RWPE2 (cell line): ENCODE measurements around the gene ELOVL6.

Experiments used
- ATAC-seq: fragments of 200-7000 bp; cut with Tn5 transposase; 3 replicates; pipeline ENCODE4 v1.9.1; 2021; ENCODE audit warnings: low read depth
- DNase-seq: peaks from one replicate; pipeline ENCODE4 v3.0.0-alpha.2; 2020; ENCODE audit warnings: low spot score
- H3K27ac ChIP-seq: fragments of 450-650 bp; 2 replicates; pipeline ENCODE4 v1.5.1; 2017; ENCODE audit warnings: mild to moderate bottlenecking; ENCODE audit not compliant: poor library complexity, severe bottlenecking
- H3K27me3 ChIP-seq: fragments of 250-450 bp; sonication (Bioruptor Pico); 2 replicates; pipeline ENCODE4 v1.5.1; 2021; ENCODE audit warnings: mild to moderate bottlenecking, moderate library complexity; ENCODE audit not compliant: insufficient read depth, poor library complexity, severe bottlenecking
- H3K36me3 ChIP-seq: fragments of 250-450 bp; sonication (Bioruptor Pico); 2 replicates; pipeline ENCODE4 v1.5.1; 2020; ENCODE audit warnings: low read depth, mild to moderate bottlenecking, moderate library complexity
- H3K4me1 ChIP-seq: fragments of 250-450 bp; sonication (Bioruptor Pico); 2 replicates; pipeline ENCODE4 v1.5.1; 2021; ENCODE audit warnings: mild to moderate bottlenecking, moderate library complexity; ENCODE audit not compliant: insufficient read depth, poor library complexity, severe bottlenecking
- H3K4me3 ChIP-seq: fragments of 250-450 bp; sonication (Bioruptor Pico); 2 replicates; pipeline ENCODE4 v1.5.1; 2021; ENCODE audit warnings: mild to moderate bottlenecking, moderate library complexity; ENCODE audit not compliant: severe bottlenecking
- H3K9me3 ChIP-seq: fragments of 250-450 bp; sonication (Bioruptor Pico); 2 replicates; pipeline ENCODE4 v1.5.1; 2021; ENCODE audit warnings: mild to moderate bottlenecking, moderate library complexity; ENCODE audit not compliant: severe bottlenecking
- CTCF ChIP-seq: fragments of 450-650 bp; IDR thresholded peaks from one replicate; pipeline ENCODE4 v1.5.1; 2017; ENCODE audit warnings: mild to moderate bottlenecking, moderate library complexity; ENCODE audit not compliant: poor library complexity, severe bottlenecking

The ELOVL6 gene

GRCh38 chr4:110022457-110022856 lies 176.0 kb downstream of the ELOVL6 start:
- H3K27ac ChIP-seq, result no peak overlapping the region
- H3K4me1 ChIP-seq, result no peaks in the 10 kb centered on the region
- no peak for TF ChIP-seq CTCF
- H3K27me3 ChIP-seq, result no peaks in the 10 kb centered on the region
- no peaks in the 10 kb centered on the region for H3K9me3 ChIP-seq
- H3K4me3 ChIP-seq, result no peak overlapping the region
- DNase-seq (no peak), ATAC-seq (no peak)
- no peaks in the 10 kb centered on the region for H3K36me3 ChIP-seq

GRCh38 chr4:110020646-110021443 lies 177.6 kb downstream of the ELOVL6 start:
- DNase-seq (no peak), ATAC-seq (no peak)
- no peaks in the 10 kb centered on the region for H3K36me3 ChIP-seq
- no peaks in the 10 kb centered on the region for H3K9me3 ChIP-seq
- H3K4me3 ChIP-seq, result no peak overlapping the region
- no peak overlapping the region for H3K27ac ChIP-seq
- no peak for TF ChIP-seq CTCF
- H3K4me1 ChIP-seq, result no peaks in the 10 kb centered on the region
- H3K27me3 ChIP-seq, result no peaks in the 10 kb centered on the region

GRCh38 chr4:110020139-110020538 lies 178.3 kb downstream of the ELOVL6 start:
- no peak for DNase-seq
- H3K36me3 ChIP-seq, result no peaks in the 10 kb centered on the region
- TF ChIP-seq CTCF, result no peak
- no peak overlapping the region for H3K27ac ChIP-seq
- H3K9me3 ChIP-seq, result no peaks in the 10 kb centered on the region
- no peaks in the 10 kb centered on the region for H3K4me1 ChIP-seq
- H3K4me3 ChIP-seq, result no peak overlapping the region
- ATAC-seq, result no peak
- no peaks in the 10 kb centered on the region for H3K27me3 ChIP-seq

- DNase-seq, result no peak
- H3K27me3 ChIP-seq, result no peaks in the 10 kb centered on the region
- H3K4me1 ChIP-seq, result no peaks in the 10 kb centered on the region
- no peak for ATAC-seq
- TF ChIP-seq CTCF, result no peak
- no peaks in the 10 kb centered on the region for H3K36me3 ChIP-seq
- H3K27ac ChIP-seq, result no peak overlapping the region
- no peak overlapping the region for H3K4me3 ChIP-seq
- H3K9me3 ChIP-seq, result no peaks in the 10 kb centered on the region
Measured at GRCh38 chr4:110019153-110019552, 179.3 kb downstream of the ELOVL6 start.

GRCh38 chr4:110014233-110014632 lies 184.2 kb downstream of the ELOVL6 start:
- H3K27me3 ChIP-seq, result no peaks in the 10 kb centered on the region
- H3K27ac ChIP-seq, result no peak overlapping the region
- H3K36me3 ChIP-seq, result no peaks in the 10 kb centered on the region
- no peaks in the 10 kb centered on the region for H3K9me3 ChIP-seq
- H3K4me3 ChIP-seq, result no peak overlapping the region
- TF ChIP-seq CTCF, result no peak
- ATAC-seq (no peak), DNase-seq (no peak)
- no peaks in the 10 kb centered on the region for H3K4me1 ChIP-seq
